ENCODE measurements around the gene SOX21. TPM values are rescaled to one million over a fixed set of nuclear protein-coding genes. Genes with fewer than 3 reads are reported as not detected.

Gene SOX21
- total RNA-seq, 1 donor from 2014 or later, result not detected

DNA sequence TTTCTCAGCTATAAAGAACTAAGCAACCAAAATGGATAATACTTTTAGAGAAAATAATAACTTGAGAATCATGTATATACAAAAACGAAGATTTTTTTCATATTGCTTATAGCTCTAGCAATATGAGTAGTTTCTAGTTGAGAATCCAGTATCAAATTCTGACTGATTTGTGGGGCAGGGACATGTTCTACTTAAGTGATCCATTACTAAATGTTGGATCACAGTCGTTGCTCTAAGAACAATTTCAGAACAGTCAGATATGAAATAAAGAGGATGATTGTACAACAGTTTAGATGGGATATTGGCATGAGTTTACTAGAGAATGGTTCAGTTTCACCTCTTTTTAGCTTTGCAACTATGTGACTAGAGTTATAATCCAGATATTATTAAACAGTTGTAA is 39.9 kb downstream of the SOX21 start:
- DNase-seq (ENCODE audit: extremely low spot score, unreplicated experiment), result no peak
- Mint-ChIP-seq H3K4me1 (ENCODE audit: unreplicated experiment) (no peaks in the 10 kb centered on the region), H3K36me3 (ENCODE audit: unreplicated experiment) (no peaks in the 10 kb centered on the region), H3K9me3 (ENCODE audit: unreplicated experiment) (no peaks in the 10 kb centered on the region), H3K27me3 (ENCODE audit: unreplicated experiment) (peaks cover 56% of the 10 kb centered on the region), H3K4me3 (ENCODE audit: unreplicated experiment) (no peak overlapping the region), H3K27ac (ENCODE audit: unreplicated experiment) (no peak overlapping the region)
- TF ChIP-seq, protein P1, sequence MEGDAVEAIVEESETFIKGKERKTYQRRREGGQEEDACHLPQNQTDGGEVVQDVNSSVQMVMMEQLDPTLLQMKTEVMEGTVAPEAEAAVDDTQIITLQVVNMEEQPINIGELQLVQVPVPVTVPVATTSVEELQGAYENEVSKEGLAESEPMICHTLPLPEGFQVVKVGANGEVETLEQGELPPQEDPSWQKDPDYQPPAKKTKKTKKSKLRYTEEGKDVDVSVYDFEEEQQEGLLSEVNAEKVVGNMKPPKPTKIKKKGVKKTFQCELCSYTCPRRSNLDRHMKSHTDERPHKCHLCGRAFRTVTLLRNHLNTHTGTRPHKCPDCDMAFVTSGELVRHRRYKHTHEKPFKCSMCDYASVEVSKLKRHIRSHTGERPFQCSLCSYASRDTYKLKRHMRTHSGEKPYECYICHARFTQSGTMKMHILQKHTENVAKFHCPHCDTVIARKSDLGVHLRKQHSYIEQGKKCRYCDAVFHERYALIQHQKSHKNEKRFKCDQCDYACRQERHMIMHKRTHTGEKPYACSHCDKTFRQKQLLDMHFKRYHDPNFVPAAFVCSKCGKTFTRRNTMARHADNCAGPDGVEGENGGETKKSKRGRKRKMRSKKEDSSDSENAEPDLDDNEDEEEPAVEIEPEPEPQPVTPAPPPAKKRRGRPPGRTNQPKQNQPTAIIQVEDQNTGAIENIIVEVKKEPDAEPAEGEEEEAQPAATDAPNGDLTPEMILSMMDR (IDR thresholded peaks at IDR 0.05), result no peak

DNA sequence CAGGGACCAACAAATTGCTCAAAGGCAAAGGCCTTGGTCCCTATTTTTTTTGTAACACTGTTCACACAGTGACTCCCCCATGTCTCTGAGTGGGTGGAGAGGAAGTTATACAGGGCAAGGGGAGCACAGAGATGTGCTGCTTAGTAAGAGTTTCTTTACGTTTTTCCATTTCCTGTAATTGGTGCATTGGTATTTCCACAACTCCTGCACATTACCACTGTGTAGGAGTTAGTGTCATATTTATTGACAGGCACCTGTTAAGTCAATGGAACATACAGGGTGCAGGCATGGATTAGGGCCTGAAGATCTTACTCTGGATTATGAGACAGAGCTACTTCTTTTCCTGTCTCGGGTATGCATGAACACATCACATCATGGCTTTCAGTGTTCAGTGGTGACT is 45.2 kb downstream of the SOX21 start:
- no peak overlapping the region for H3K27ac Mint-ChIP-seq (ENCODE audit: unreplicated experiment)
- no peaks in the 10 kb centered on the region for H3K36me3 Mint-ChIP-seq (ENCODE audit: unreplicated experiment)
- TF ChIP-seq, protein P1 (IDR thresholded peaks at IDR 0.05), result no peak
- H3K27me3 Mint-ChIP-seq (ENCODE audit: unreplicated experiment), result peaks cover 62% of the 10 kb centered on the region
- no peak for DNase-seq (ENCODE audit: extremely low spot score, unreplicated experiment)
- H3K4me3 Mint-ChIP-seq (ENCODE audit: unreplicated experiment), result no peak overlapping the region
- peaks cover 1% of the 10 kb centered on the region for H3K4me1 Mint-ChIP-seq (ENCODE audit: unreplicated experiment)
- no peaks in the 10 kb centered on the region for H3K9me3 Mint-ChIP-seq (ENCODE audit: unreplicated experiment)

DNA sequence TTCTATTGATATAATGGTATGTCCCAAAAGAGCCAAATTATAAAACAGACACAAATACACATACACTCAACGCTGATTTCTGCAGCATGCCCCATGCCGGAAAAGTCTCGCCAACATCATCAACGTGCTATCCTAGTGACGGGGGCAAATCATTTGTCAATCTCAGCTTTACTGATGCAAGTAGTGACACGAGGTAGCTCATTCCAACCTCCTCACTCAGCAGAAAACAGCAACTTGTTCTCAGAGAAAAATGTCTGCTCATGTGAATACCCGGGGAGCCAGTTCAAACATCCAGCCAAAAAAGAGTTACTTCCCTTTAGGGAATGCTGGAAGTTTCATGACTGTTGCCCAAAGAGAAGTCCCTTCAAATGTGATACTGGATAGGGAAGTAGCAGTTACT is 46.3 kb downstream of the SOX21 start:
- TF ChIP-seq, protein P1 (IDR thresholded peaks at IDR 0.05), result no peak
- Mint-ChIP-seq H3K4me1 (ENCODE audit: unreplicated experiment) (peaks cover 1% of the 10 kb centered on the region), H3K27me3 (ENCODE audit: unreplicated experiment) (peaks cover 68% of the 10 kb centered on the region)

DNA sequence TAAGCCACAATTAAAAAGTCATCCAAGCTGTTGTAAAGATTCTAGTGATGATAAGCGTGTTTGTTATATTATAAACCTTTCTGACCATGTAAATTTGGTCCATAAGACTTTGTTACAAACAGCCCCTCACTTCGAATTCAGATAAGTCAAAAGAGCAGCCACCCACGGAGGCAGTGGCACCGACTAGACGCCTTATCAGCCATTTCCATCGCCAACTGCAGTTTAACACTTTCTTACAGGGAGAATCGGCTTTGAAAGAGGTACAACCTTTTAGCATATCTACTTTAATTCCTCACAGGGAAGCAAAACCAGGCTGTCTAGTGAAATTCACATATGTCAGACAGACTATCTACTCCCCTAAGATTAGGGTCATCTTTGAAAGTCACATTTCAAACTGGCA is 47.5 kb downstream of the SOX21 start:
- TF ChIP-seq, protein P1 (IDR thresholded peaks at IDR 0.05), result no peak
- Mint-ChIP-seq H3K27ac (ENCODE audit: unreplicated experiment) (no peak overlapping the region), H3K27me3 (ENCODE audit: unreplicated experiment) (peaks cover 71% of the 10 kb centered on the region), H3K4me3 (ENCODE audit: unreplicated experiment) (no peak overlapping the region), H3K36me3 (ENCODE audit: unreplicated experiment) (no peaks in the 10 kb centered on the region), H3K4me1 (ENCODE audit: unreplicated experiment) (peaks cover 1% of the 10 kb centered on the region), H3K9me3 (ENCODE audit: unreplicated experiment) (no peaks in the 10 kb centered on the region)
- no peak for DNase-seq (ENCODE audit: extremely low spot score, unreplicated experiment)

More for the DNA sequence above, 46.3 kb downstream of the SOX21 start:
- no peaks in the 10 kb centered on the region for H3K36me3 Mint-ChIP-seq (ENCODE audit: unreplicated experiment)
- no peaks in the 10 kb centered on the region for H3K9me3 Mint-ChIP-seq (ENCODE audit: unreplicated experiment)
- H3K27ac Mint-ChIP-seq (ENCODE audit: unreplicated experiment), result no peak overlapping the region
- H3K4me3 Mint-ChIP-seq (ENCODE audit: unreplicated experiment), result no peak overlapping the region
- no peak for DNase-seq (ENCODE audit: extremely low spot score, unreplicated experiment)

DNA sequence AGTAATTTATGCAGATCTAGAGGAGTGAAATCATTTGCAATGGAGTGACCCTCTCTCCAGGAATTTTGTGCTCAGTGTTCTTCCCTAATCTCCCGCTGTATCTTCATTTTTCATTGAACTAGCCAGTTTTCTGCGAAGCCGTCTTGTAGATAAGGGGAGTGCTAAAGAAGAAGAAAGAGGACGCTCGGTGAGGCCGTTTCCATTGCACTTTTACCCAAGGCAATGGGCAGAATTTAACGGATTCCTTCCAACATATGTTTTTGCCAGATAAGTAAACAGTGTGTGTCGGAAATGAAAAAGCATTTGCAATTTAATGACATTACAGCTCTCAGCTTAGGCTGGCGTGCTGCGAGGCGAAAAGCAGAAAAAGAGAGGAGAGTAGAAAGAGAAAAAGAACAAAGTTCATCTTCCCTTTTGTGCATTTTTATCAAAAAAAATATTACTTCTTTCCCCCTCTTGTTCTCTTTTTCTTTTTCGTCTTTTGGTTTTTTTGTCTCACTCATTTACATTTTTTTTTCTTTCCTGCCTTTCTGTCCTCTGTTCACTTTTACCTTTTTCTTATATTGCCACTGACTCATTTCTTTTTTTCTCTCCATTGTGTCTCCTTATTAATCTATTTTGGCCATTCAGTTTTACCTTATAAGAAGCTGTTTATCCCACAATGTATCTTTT is 49.9 kb downstream of the SOX21 start:
- no peak for DNase-seq (ENCODE audit: extremely low spot score, unreplicated experiment)
- H3K9me3 Mint-ChIP-seq (ENCODE audit: unreplicated experiment), result no peaks in the 10 kb centered on the region
- TF ChIP-seq, protein P1 (IDR thresholded peaks at IDR 0.05), result no peak
- H3K36me3 Mint-ChIP-seq (ENCODE audit: unreplicated experiment), result no peaks in the 10 kb centered on the region
- H3K27me3 Mint-ChIP-seq (ENCODE audit: unreplicated experiment), result peaks cover 65% of the 10 kb centered on the region
- H3K4me3 Mint-ChIP-seq (ENCODE audit: unreplicated experiment), result no peak overlapping the region
- no peak overlapping the region for H3K27ac Mint-ChIP-seq (ENCODE audit: unreplicated experiment)
- peaks cover 1% of the 10 kb centered on the region for H3K4me1 Mint-ChIP-seq (ENCODE audit: unreplicated experiment)
